GM12891 (cell line): Measurements from ENCODE around the gene ABTB2.

ENCODE experiments used
- DNase-seq: peaks from one replicate; pipeline ENCODE4 v3.0.0; 2011; ENCODE audit warnings: low spot score; ENCODE audit not compliant: insufficient read length
- FAIRE-seq: peaks from 2 replicates; lab custom pipeline; 2011; peaks lifted over from hg19 to GRCh38; lab: Jason Lieb, UNC
- PAX5 ChIP-seq: IDR thresholded peaks from 2 replicates; pipeline ENCODE4 v1.6.1; 2011; ENCODE audit warnings: low read length, moderate library complexity, mild to moderate bottlenecking; ENCODE audit not compliant: insufficient read depth, severe bottlenecking
- POLR2A ChIP-seq: IDR thresholded peaks from 2 replicates; pipeline ENCODE4 v1.6.1; 2011; ENCODE audit warnings: low read depth, low read length, control low read depth
- POLR2AphosphoS5 ChIP-seq: IDR thresholded peaks from 2 replicates; pipeline ENCODE4 v1.6.1; 2011; ENCODE audit warnings: low read depth, low read length, control low read depth
- POU2F2 ChIP-seq: IDR thresholded peaks from 2 replicates; pipeline ENCODE4 v1.6.1; 2011; ENCODE audit warnings: low read depth, mild to moderate bottlenecking, control low read depth, low read length, moderate library complexity
- SPI1 ChIP-seq: IDR thresholded peaks from 2 replicates; pipeline ENCODE4 v1.6.1; 2011; ENCODE audit warnings: low read depth, low read length, control low read depth
- TAF1 ChIP-seq: IDR thresholded peaks from 2 replicates; pipeline ENCODE4 v1.6.1; 2011; ENCODE audit warnings: low read depth, low read length, control low read depth

ABTB2 gene

GRCh38 chr11:34363363-34364084, 5.7 kb upstream of the ABTB2 start:
- no peak for FAIRE-seq
- no peak for DNase-seq
- TF ChIP-seq TAF1 (no peak), POU2F2 (no peak), SPI1 (no peak), PAX5 (no peak), POLR2AphosphoS5 (no peak), POLR2A (no peak)

DNA sequence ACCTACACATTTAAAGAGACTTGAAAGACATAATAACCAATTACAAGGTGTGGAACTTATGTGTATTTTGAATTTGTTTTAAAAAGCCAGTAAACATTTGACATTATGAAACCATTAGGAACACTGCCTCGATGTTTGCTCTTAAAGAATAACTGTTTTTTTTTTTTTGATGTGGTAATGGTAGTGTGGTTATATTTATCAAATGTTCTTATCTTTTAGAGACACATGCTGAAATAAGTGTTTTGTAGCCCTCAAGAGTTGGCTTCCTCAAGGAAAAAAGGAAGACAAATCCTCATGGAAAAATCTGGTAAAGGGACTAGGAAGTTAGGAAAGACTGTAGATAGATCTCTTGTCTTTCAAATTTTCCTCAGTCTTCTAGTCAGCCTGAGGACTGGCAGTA, 2.2 kb upstream of the ABTB2 start:
- no peak for DNase-seq

DNA sequence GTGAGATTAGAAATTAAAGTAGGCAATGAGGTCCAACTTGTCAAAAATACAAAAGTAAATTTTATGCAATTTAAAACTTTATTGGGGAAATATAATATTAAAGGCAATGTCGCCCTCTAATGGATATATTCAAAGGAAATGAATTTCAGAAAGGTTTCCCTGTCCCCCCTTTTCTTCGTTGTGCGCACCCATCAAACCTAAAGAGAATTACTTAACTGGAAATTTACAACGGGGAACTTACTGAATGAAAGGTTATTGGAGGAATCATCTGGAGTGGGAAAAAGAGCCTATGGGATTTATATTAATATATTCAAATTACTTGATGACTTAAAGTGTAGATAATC, 1.7 kb upstream of the ABTB2 start:
- FAIRE-seq: no peak
- TF ChIP-seq PAX5 (no peak), POLR2AphosphoS5 (no peak), TAF1 (no peak), POU2F2 (no peak)
- DNase-seq: no peak

More for the DNA sequence above, 2.2 kb upstream of the ABTB2 start:
- FAIRE-seq: no peak
- no peak for TF ChIP-seq POLR2AphosphoS5
- no peak for TF ChIP-seq SPI1
- no peak for TF ChIP-seq PAX5

DNA sequence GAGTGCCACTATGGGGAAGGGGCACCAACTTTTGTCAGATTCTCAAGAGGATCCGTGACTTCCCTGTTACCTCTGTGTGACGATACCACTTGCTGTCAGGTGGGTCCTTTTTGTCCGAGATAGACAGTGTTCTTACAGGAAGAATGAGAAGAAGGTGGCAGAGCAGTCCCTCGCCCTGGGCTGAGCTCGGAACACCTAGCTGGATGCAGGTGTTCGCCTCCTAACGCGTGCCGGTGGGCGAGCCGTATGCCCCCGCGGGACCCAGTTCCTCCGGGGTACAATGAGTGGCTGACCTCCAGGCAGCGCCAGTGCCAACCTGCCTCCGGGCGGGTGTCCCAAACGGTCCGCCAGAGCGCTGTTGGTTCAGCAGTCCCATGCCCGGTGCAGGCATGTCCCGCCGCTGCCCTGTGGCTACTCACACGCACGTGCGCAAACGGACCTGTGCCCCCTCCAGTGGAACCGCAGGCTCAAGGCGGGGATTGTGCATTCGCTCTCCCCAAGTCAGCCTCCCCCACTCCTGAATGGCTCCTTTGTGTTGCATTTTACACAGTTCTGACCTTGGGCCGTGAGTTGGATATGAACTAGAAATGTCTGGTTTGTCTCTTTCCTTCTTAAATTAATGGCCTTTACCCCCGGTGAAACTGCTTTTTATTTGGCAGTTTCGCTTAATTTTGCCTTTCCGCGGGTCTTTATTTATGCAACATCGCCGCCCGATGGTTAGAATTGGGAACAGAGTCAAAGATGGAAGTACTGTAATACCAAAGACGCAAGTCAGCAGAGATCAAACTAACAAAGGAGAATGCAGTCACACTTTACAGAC, 1.1 kb upstream of the ABTB2 start:
- DNase-seq: peak; percentile 34
- FAIRE-seq: peak; percentile 66
- TF ChIP-seq PAX5 (no peak), POLR2A (no peak), SPI1 (no peak), POU2F2 (no peak), POLR2AphosphoS5 (no peak), TAF1 (no peak)

GRCh38 chr11:34358258-34358727, 483 bp upstream of the ABTB2 start:
- FAIRE-seq (no peak), DNase-seq (peak; percentile 30)
- TF ChIP-seq TAF1: no peak
- TF ChIP-seq POLR2AphosphoS5: no peak
- no peak for TF ChIP-seq POLR2A
- no peak for TF ChIP-seq SPI1
- TF ChIP-seq PAX5: no peak
- TF ChIP-seq POU2F2: no peak

DNA sequence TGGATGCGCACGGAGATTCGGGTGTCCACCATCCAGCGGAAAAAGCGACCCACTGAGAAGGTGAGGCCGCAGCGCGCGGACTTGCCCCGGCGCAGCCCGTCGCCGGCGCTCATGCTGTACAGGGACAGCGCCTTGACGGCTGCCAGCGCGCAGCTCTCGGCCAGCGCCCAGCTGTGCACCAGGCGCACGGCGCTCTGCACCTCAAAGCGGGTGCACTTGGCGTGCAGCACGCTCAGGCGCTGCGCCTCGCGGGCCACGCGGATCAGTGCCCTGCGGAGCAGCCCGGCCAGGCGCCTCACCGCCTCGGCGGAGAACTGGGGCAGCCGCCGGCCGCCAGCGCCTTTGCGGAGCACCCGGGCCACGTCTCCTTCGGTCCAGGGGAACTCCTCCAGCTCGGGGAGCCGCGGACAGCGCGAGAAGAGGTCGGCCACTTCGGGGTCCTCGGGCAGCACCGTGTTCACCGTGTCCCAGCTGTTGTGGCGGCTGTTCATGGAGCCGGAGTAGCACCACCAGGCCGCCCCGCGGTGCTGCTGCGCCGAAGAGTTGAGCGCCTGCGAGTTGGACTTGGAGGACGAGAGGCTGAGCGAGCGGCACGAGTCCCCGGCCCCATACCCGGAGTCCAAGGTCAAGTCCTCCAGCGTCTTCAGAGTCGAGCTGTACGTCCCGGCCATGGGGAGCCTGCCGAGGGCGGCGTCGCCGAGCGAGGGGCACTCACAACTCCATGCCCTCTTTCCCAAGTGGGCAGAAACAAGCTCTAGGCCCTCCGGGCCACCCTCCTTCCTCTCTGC, 703 bp downstream of the ABTB2 start:
- no peak for FAIRE-seq
- TF ChIP-seq POU2F2 (no peak), PAX5 (no peak), POLR2AphosphoS5 (no peak), POLR2A (no peak), TAF1 (no peak), SPI1 (no peak)
- DNase-seq: peak; percentile 37

DNA sequence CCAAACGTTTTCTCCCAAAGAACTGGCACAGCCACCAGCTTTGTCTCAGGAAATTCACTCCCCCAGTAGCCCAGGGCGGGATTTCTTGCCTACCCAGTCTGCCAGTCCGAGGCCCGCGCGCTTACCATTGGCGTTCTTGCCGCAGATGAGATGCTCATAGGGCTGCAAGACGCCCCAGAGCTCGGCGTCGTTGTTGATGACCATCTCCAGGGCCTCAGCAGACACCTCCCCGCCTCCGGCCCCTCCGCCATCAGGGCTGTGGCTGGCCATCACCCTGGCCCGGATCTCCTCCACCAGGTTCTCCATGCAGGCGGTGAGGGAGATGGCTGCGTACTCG, 1.3 kb downstream of the ABTB2 start:
- TF ChIP-seq POLR2AphosphoS5: no peak
- TF ChIP-seq POLR2A: no peak
- TF ChIP-seq SPI1: no peak
- no peak for TF ChIP-seq TAF1
- no peak for TF ChIP-seq POU2F2
- no peak for TF ChIP-seq PAX5
- FAIRE-seq (no peak), DNase-seq (no peak)

GRCh38 chr11:34356130-34356529, 1.7 kb downstream of the ABTB2 start:
- no peak for DNase-seq
- TF ChIP-seq POU2F2: no peak
- no peak for TF ChIP-seq PAX5
- no peak for TF ChIP-seq TAF1
- no peak for TF ChIP-seq SPI1
- no peak for FAIRE-seq

- FAIRE-seq (peak; percentile 66), DNase-seq (no peak)
- TF ChIP-seq SPI1 (no peak), POLR2A (no peak), TAF1 (no peak), POU2F2 (no peak), POLR2AphosphoS5 (no peak), PAX5 (no peak)
Observed at GRCh38 chr11:34355726-34356125, 2.1 kb downstream of the ABTB2 start.
